ENCODE data around the gene LEF1.

DNA sequence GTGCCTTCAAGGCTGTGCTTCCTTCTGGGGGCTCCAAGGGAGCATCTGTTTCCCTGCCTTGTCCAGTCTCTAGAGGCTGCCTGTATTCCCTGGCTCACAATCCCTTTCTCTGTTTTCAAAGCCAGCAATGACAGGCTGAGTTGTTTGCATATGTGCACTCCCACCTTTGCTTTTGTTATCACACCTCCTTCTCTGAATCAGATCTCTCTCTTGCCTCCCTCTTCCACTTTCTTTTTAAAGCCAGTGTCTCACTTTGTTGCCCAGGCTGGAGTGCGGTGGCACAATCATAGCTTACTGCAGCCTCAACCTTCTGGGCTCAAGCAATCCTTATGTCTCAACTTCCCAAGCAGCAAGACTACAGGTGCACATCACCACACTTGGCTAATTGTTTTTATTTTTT lies 37.1 kb upstream of the LEF1 start:
- TF ChIP-seq, protein P1, sequence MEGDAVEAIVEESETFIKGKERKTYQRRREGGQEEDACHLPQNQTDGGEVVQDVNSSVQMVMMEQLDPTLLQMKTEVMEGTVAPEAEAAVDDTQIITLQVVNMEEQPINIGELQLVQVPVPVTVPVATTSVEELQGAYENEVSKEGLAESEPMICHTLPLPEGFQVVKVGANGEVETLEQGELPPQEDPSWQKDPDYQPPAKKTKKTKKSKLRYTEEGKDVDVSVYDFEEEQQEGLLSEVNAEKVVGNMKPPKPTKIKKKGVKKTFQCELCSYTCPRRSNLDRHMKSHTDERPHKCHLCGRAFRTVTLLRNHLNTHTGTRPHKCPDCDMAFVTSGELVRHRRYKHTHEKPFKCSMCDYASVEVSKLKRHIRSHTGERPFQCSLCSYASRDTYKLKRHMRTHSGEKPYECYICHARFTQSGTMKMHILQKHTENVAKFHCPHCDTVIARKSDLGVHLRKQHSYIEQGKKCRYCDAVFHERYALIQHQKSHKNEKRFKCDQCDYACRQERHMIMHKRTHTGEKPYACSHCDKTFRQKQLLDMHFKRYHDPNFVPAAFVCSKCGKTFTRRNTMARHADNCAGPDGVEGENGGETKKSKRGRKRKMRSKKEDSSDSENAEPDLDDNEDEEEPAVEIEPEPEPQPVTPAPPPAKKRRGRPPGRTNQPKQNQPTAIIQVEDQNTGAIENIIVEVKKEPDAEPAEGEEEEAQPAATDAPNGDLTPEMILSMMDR (IDR thresholded peaks at IDR 0.05): no peak
- no peak for TF ChIP-seq ZFX (IDR thresholded peaks at IDR 0.05; ENCODE audit: borderline replicate concordance)

Data from 22Rv1 (cell line).